GM12892 (cell line): ENCODE results near the gene PRELP.

Experiments
- POLR2A ChIP-seq: IDR thresholded peaks from 2 replicates; pipeline ENCODE4 v1.6.1; 2011; ENCODE audit warnings: low read depth, low read length, control low read depth
- TAF1 ChIP-seq: IDR thresholded peaks from 2 replicates; pipeline ENCODE4 v1.6.1; 2011; ENCODE audit warnings: low read depth, mild to moderate bottlenecking, control low read depth, low read length, borderline replicate concordance

GRCh38 chr1:203497269-203497777, 21.7 kb downstream of the PRELP start:
- TF ChIP-seq POLR2A = no peak
- TF ChIP-seq TAF1 = no peak
